GM12878 (cell line): ENCODE data around the gene OPCML. TPM values are rescaled to one million over a fixed set of nuclear protein-coding genes. Genes with fewer than 3 reads are reported as not detected.

Experiments used
- ATAC-seq: fragments of 200-7000 bp; cut with Tn5 transposase; 3 replicates; pipeline ENCODE4 v1.9.1; 2020; ENCODE audit warnings: mild to moderate bottlenecking, moderate library complexity
- BruUV-seq: library from RNA; stranded (reverse); fragments of 400-500 nt; replicated peaks from 2 replicates; lab custom pipeline; 2021; lab: Mats Ljungman, UMichigan
- CTCF ChIA-PET: fragments of 300-600 bp; sonication (Branson Sonifier 250); formaldehyde crosslinking; extraction: SDS; loops from one replicate; lab custom pipeline; 2021; ENCODE audit warnings: inconsistent platforms; lab: Yijun Ruan, JAX
- POLR2A ChIA-PET: fragments of 350-600 bp; formaldehyde crosslinking; extraction: SDS; loops from one replicate; lab custom pipeline; 2021; ENCODE audit warnings: inconsistent platforms; lab: Charles Lee
- RAD21 ChIA-PET: fragments of 300-600 bp; sonication (Branson Sonifier 250); formaldehyde crosslinking; loops from one replicate; lab custom pipeline; 2023; ENCODE audit warnings: antibody characterized with exemption; ENCODE audit not compliant: unreplicated experiment; lab: Charles Lee
- SMC1A ChIA-PET: fragments of 300-600 bp; sonication (Branson Sonifier 250); formaldehyde crosslinking; loops from one replicate; lab custom pipeline; 2023; ENCODE audit not compliant: unreplicated experiment, uncharacterized antibody; lab: Charles Lee
- DNase-seq: peaks from one replicate; pipeline ENCODE4 v3.0.0-alpha.2; 2011; ENCODE audit warnings: low read depth, low spot score
- FAIRE-seq: peaks from 3 replicates; lab custom pipeline; 2011; peaks lifted over from hg19 to GRCh38; lab: Jason Lieb, UNC
- H2AFZ ChIP-seq: 2 replicates; pipeline ENCODE4 v1.6.0; 2011; ENCODE audit warnings: low read depth, low read length, control low read depth; ENCODE audit not compliant: control insufficient read depth
- H3K27ac ChIP-seq: 2 replicates; pipeline ENCODE4 v1.5.1; 2011; ENCODE audit warnings: control low read depth; ENCODE audit not compliant: control insufficient read depth, insufficient read depth
- H3K27me3 ChIP-seq, 2 experiments: replicated peaks in 1 of 2; 2 replicates each; pipeline versions ENCODE4 v1.6.0 to v1.6.1; 2011; ENCODE audit warnings: low read length in 1 of 2; ENCODE audit not compliant: control insufficient read depth in 2 of 2, insufficient read depth in 2 of 2
- H3K36me3 ChIP-seq, 2 experiments: 2 replicates each; pipeline ENCODE4 v1.5.1; 2011; ENCODE audit warnings: low read length in 1 of 2; ENCODE audit not compliant: control insufficient read depth in 2 of 2, insufficient read depth in 2 of 2
- H3K4me1 ChIP-seq: 2 replicates; pipeline ENCODE4 v1.6.1; 2011; ENCODE audit warnings: mild to moderate bottlenecking, low read length, moderate library complexity, mixed read lengths; ENCODE audit not compliant: control insufficient read depth, insufficient read depth
- H3K4me2 ChIP-seq: 2 replicates; pipeline ENCODE4 v1.6.0; 2011; ENCODE audit warnings: control low read depth; ENCODE audit not compliant: control insufficient read depth, insufficient read depth
- H3K4me3 ChIP-seq: fragments of 200-600 bp; sonication (generic); 2 replicates; pipeline ENCODE4 v1.5.1; 2016
- H3K79me2 ChIP-seq: 2 replicates; pipeline ENCODE4 v1.6.0; 2011; ENCODE audit warnings: low read length; ENCODE audit not compliant: control insufficient read depth, insufficient read depth
- H3K9ac ChIP-seq: 2 replicates; pipeline ENCODE4 v1.8.0; 2011; ENCODE audit warnings: low read length, control low read depth, mixed read lengths; ENCODE audit not compliant: control insufficient read depth, insufficient read depth
- H3K9me3 ChIP-seq: replicated peaks from 3 replicates; pipeline ENCODE4 v1.5.1; 2011; ENCODE audit warnings: mild to moderate bottlenecking, low read length; ENCODE audit not compliant: control insufficient read depth, insufficient read depth
- H4K20me1 ChIP-seq: 2 replicates; pipeline ENCODE4 v1.6.0; 2011; ENCODE audit not compliant: control insufficient read depth, insufficient read depth
- KLF5 ChIP-seq: fragments of 450-650 bp; IDR thresholded peaks from 2 replicates; pipeline ENCODE4 v1.6.1; 2014; ENCODE audit warnings: mild to moderate bottlenecking; ENCODE audit not compliant: partially characterized antibody
- MEF2B ChIP-seq: fragments of 450-650 bp; IDR thresholded peaks from 2 replicates; pipeline ENCODE4 v1.6.1; 2018; ENCODE audit warnings: mild to moderate bottlenecking, moderate library complexity; ENCODE audit not compliant: partially characterized antibody, poor library complexity, severe bottlenecking
- NKRF ChIP-seq: fragments of 450-650 bp; conservative IDR thresholded peaks from 2 replicates; pipeline ENCODE4 v1.6.1; 2017; ENCODE audit warnings: mild to moderate bottlenecking, moderate library complexity
- RB1 ChIP-seq: fragments of 450-650 bp; formaldehyde crosslinking; IDR thresholded peaks from 2 replicates; pipeline ENCODE4 v1.6.1; 2017; ENCODE audit warnings: mild to moderate bottlenecking, borderline replicate concordance
- ZNF622 ChIP-seq: fragments of 450-650 bp; IDR thresholded peaks from 2 replicates; pipeline ENCODE4 v1.6.1; 2017; ENCODE audit warnings: mild to moderate bottlenecking, inconsistent platforms
- WGBS: methylation state at CpG from one replicate; pipeline ENCODE4 v1.1.6; 2016; ENCODE audit warnings: low lambda C conversion rate; ENCODE audit not compliant: insufficient replicate concordance, insufficient coverage; ENCODE audit errors: missing lambda C conversion rate; 5-methylcytosine and 5-hydroxymethylcytosine counted together
- in situ Hi-C: fragments of 300-500 bp; cut with MboI; formaldehyde crosslinking; loops from 9 replicates; pipeline ENCODE4 v1.14.3; 2018; ENCODE audit warnings: mixed read lengths
- intact Hi-C: fragments of 100-400 bp; cut with micrococcal nuclease; formaldehyde crosslinking; loops from one replicate; pipeline ENCODE4 v1.14.2; 2022; ENCODE audit not compliant: unreplicated experiment
- polyA plus RNA-seq, 11 experiments: library from polyadenylated mRNA; depleted of rRNA in 4 of 11; unstranded in 6 of 11; stranded (reverse) in 5 of 11; fragments of >200 nt; fragmentation: Nextera tagmentation in 4 of 11; fragmentation: Illumina TruSeq in 1 of 11; extraction: Ambion mirVana in 4 of 11; extraction: Trizol in 1 of 11; gene quantifications; 1 replicate in 1 of 11; 2 replicates in 10 of 11; pipeline versions ENCODE4 v1.2.1 to v1.2.3, GENCODE V29; 2011 to 2016; ENCODE audit warnings: inconsistent platforms in 2 of 11, missing spikeins in 2 of 11, low read depth in 1 of 11
- total RNA-seq, 4 experiments: library from RNA; depleted of rRNA in 3 of 4; stranded (reverse); fragments of >200 nt in 3 of 4; fragmentation: Illumina TruSeq in 1 of 4; extraction: Trizol in 1 of 4; gene quantifications; 2 replicates each; pipeline versions ENCODE4 v1.2.1 to v1.2.3, GENCODE V29; 2013 to 2021

OPCML gene
- total and polyA plus RNA-seq, 10 of the 15 experiments (the other 5 are each of a cell fraction or from before 2014, with no cell fraction given), result 0.84 TPM; not detected in 9

GRCh38 chr11:133498969-133499368, 33.3 kb downstream of the OPCML start (continued):
- no peak for TF ChIP-seq MEF2B
- TF ChIP-seq, all 136 proteins: peak for 0

GRCh38 chr11:133497477-133498140, 34.7 kb downstream of the OPCML start:
- no peak for TF ChIP-seq ZNF622
- no peak for TF ChIP-seq KLF5
- TF ChIP-seq NKRF, result no peak
- no peak for TF ChIP-seq RB1
- TF ChIP-seq, all 136 proteins: peak for 0
- intact Hi-C loops (no loop called here), in situ Hi-C loops (no loop called here)
- ChIA-PET CTCF (interaction anchor here (0.6 kb wide), 1 partner anchor 534 kb away, joined by 3 read pairs; no protein-coding TSS in a partner anchor), SMC1A (no interaction called here), POLR2A (no interaction called here), RAD21 (no interaction called here)
- BruUV-seq, result no TSS peak
- Histone ChIP-seq H3K4me3 (no peak overlapping the region), H3K27ac (no peak overlapping the region), H3K9me3 (no peaks in the 10 kb centered on the region), H3K79me2 (no peaks in the 10 kb centered on the region), H3K4me1 (no peaks in the 10 kb centered on the region), H2AFZ (no peak overlapping the region), H4K20me1 (no peaks in the 10 kb centered on the region), H3K36me3 (no peaks in the 10 kb centered on the region), H3K4me2 (no peak overlapping the region), H3K27me3 (0 out of 4 replicates have a peak, but pooled peaks cover 0 to under 1% of the 10 kb centered on the region in 2 experiments), H3K9ac (no peak overlapping the region)
- FAIRE-seq (no peak), ATAC-seq (no peak), DNase-seq (no peak)
- 41% methylated on average over 12 of the region's 12 CpGs for WGBS
